ENCODE data around the gene ZNF275. TPM values are rescaled to one million over a fixed set of nuclear protein-coding genes. Genes with fewer than 3 reads are reported as not detected.
"Not testable (repeated sequence)": the region's sequence is repeated elsewhere in the genome, so short reads cannot be mapped to it uniquely, and the experiment has no call there.

The ZNF275 gene
- polyA plus RNA-seq, 4 donors = 1.1 to 9.0 (median 2.3) TPM

- Histone ChIP-seq H3K36me3 (ENCODE audit: control insufficient read depth in 3 of 3, insufficient read depth in 2 of 3, low read depth in 1 of 3, low read length in 3 of 3) (no peaks in the 10 kb centered on the region), H3K27ac (ENCODE audit: low read depth in 1 of 3, low read length in 2 of 3) (peak overlapping the region in 1 of 3 donors; percentile 43), H3K4me3 (ENCODE audit: low read depth in 1 of 3, low read length in 3 of 3) (no peak overlapping the region), H3K9me3 (ENCODE audit: control insufficient read depth in 2 of 2, insufficient read depth in 1 of 2, low read depth in 1 of 2, low read length in 1 of 2) (no peaks in the 10 kb centered on the region), H3K27me3 (ENCODE audit: control insufficient read depth in 3 of 3, insufficient read depth in 3 of 3, low read length in 3 of 3) (no peaks in the 10 kb centered on the region), H3K4me1 (ENCODE audit: control insufficient read depth in 3 of 3, insufficient read depth in 2 of 3, low read depth in 1 of 3, low read length in 2 of 3) (no peaks in the 10 kb centered on the region)
- DNase-seq (no peak), FAIRE-seq (no peak)
- WGBS, 3 donors = 87 to 93% (median 90%) methylated on average over 3 of the region's 3 CpGs
These were observed 48.9 kb downstream of the ZNF275 start for GRCh38 chrX:153382563-153383482.

- no peaks in the 10 kb centered on the region for H3K9me3 ChIP-seq (ENCODE audit: control insufficient read depth in 2 of 2, insufficient read depth in 1 of 2, low read depth in 1 of 2, low read length in 1 of 2)
- no peaks in the 10 kb centered on the region for H3K36me3 ChIP-seq (ENCODE audit: control insufficient read depth in 3 of 3, insufficient read depth in 2 of 3, low read depth in 1 of 3, low read length in 3 of 3)
- DNase-seq = no peak
- H3K4me3 ChIP-seq (ENCODE audit: low read depth in 1 of 3, low read length in 3 of 3) = no peak overlapping the region
- no peaks in the 10 kb centered on the region for H3K4me1 ChIP-seq (ENCODE audit: control insufficient read depth in 3 of 3, insufficient read depth in 2 of 3, low read depth in 1 of 3, low read length in 2 of 3)
- no peak overlapping the region for H3K27ac ChIP-seq (ENCODE audit: low read depth in 1 of 3, low read length in 2 of 3)
- 76 to 84% (median 84%) methylated on average over 6 of the region's 6 CpGs for WGBS, 3 donors
- FAIRE-seq = no peak
- H3K27me3 ChIP-seq (ENCODE audit: control insufficient read depth in 3 of 3, insufficient read depth in 3 of 3, low read length in 3 of 3) = no peaks in the 10 kb centered on the region
These were observed 50.4 kb downstream of the ZNF275 start for GRCh38 chrX:153384390-153384789.

GRCh38 chrX:153384973-153385372 lies 51.0 kb downstream of the ZNF275 start:
- not testable (repeated sequence) for H3K27ac ChIP-seq (ENCODE audit: low read depth in 1 of 3, low read length in 2 of 3); H3K9me3 ChIP-seq (ENCODE audit: control insufficient read depth in 2 of 2, insufficient read depth in 1 of 2, low read depth in 1 of 2, low read length in 1 of 2); FAIRE-seq; H3K36me3 ChIP-seq (ENCODE audit: control insufficient read depth in 3 of 3, insufficient read depth in 2 of 3, low read depth in 1 of 3, low read length in 3 of 3); DNase-seq; H3K4me1 ChIP-seq (ENCODE audit: control insufficient read depth in 3 of 3, insufficient read depth in 2 of 3, low read depth in 1 of 3, low read length in 2 of 3); H3K27me3 ChIP-seq (ENCODE audit: control insufficient read depth in 3 of 3, insufficient read depth in 3 of 3, low read length in 3 of 3); H3K4me3 ChIP-seq (ENCODE audit: low read depth in 1 of 3, low read length in 3 of 3)
- WGBS, 3 donors = 42 to 71% (median 48%) methylated on average over 2 of the region's 2 CpGs

- H3K9me3 ChIP-seq (ENCODE audit: control insufficient read depth in 2 of 2, insufficient read depth in 1 of 2, low read depth in 1 of 2, low read length in 1 of 2) = no peaks in the 10 kb centered on the region
- no peak overlapping the region for H3K4me3 ChIP-seq (ENCODE audit: low read depth in 1 of 3, low read length in 3 of 3)
- H3K4me1 ChIP-seq (ENCODE audit: control insufficient read depth in 3 of 3, insufficient read depth in 2 of 3, low read depth in 1 of 3, low read length in 2 of 3) = no peaks in the 10 kb centered on the region
- H3K27me3 ChIP-seq (ENCODE audit: control insufficient read depth in 3 of 3, insufficient read depth in 3 of 3, low read length in 3 of 3) = no peaks in the 10 kb centered on the region
- no peaks in the 10 kb centered on the region for H3K36me3 ChIP-seq (ENCODE audit: control insufficient read depth in 3 of 3, insufficient read depth in 2 of 3, low read depth in 1 of 3, low read length in 3 of 3)
- FAIRE-seq = no peak
- WGBS, 3 donors = 77 to 81% (median 77%) methylated on average over 5 of the region's 5 CpGs
- no peak for DNase-seq
- H3K27ac ChIP-seq (ENCODE audit: low read depth in 1 of 3, low read length in 2 of 3) = no peak overlapping the region
These were observed 52.1 kb downstream of the ZNF275 start for GRCh38 chrX:153386097-153386496.

GRCh38 chrX:153387345-153387744 lies 53.4 kb downstream of the ZNF275 start:
- WGBS, 3 donors = 59 to 79% (median 70%) methylated on average over 5 of the region's 5 CpGs
- Histone ChIP-seq H3K9me3 (ENCODE audit: control insufficient read depth in 2 of 2, insufficient read depth in 1 of 2, low read depth in 1 of 2, low read length in 1 of 2) (no peaks in the 10 kb centered on the region), H3K27ac (ENCODE audit: low read depth in 1 of 3, low read length in 2 of 3) (no peak overlapping the region), H3K4me3 (ENCODE audit: low read depth in 1 of 3, low read length in 3 of 3) (no peak overlapping the region), H3K27me3 (ENCODE audit: control insufficient read depth in 3 of 3, insufficient read depth in 3 of 3, low read length in 3 of 3) (no peaks in the 10 kb centered on the region), H3K36me3 (ENCODE audit: control insufficient read depth in 3 of 3, insufficient read depth in 2 of 3, low read depth in 1 of 3, low read length in 3 of 3) (no peaks in the 10 kb centered on the region), H3K4me1 (ENCODE audit: control insufficient read depth in 3 of 3, insufficient read depth in 2 of 3, low read depth in 1 of 3, low read length in 2 of 3) (no peaks in the 10 kb centered on the region)
- no peak for DNase-seq
- no peak for FAIRE-seq

GRCh38 chrX:153387987-153388721 lies 54.2 kb downstream of the ZNF275 start:
- Histone ChIP-seq H3K27ac (ENCODE audit: low read depth in 1 of 3, low read length in 2 of 3) (no peak overlapping the region), H3K4me1 (ENCODE audit: control insufficient read depth in 3 of 3, insufficient read depth in 2 of 3, low read depth in 1 of 3, low read length in 2 of 3) (no peaks in the 10 kb centered on the region), H3K27me3 (ENCODE audit: control insufficient read depth in 3 of 3, insufficient read depth in 3 of 3, low read length in 3 of 3) (no peaks in the 10 kb centered on the region), H3K4me3 (ENCODE audit: low read depth in 1 of 3, low read length in 3 of 3) (no peak overlapping the region), H3K9me3 (ENCODE audit: control insufficient read depth in 2 of 2, insufficient read depth in 1 of 2, low read depth in 1 of 2, low read length in 1 of 2) (no peaks in the 10 kb centered on the region), H3K36me3 (ENCODE audit: control insufficient read depth in 3 of 3, insufficient read depth in 2 of 3, low read depth in 1 of 3, low read length in 3 of 3) (no peaks in the 10 kb centered on the region)
- WGBS, 3 donors = 77 to 83% (median 78%) methylated on average over 9 to 10 of the region's 10 CpGs
- FAIRE-seq (no peak), DNase-seq (no peak)

GRCh38 chrX:153388722-153389459 lies 54.9 kb downstream of the ZNF275 start:
- Histone ChIP-seq H3K27me3 (ENCODE audit: control insufficient read depth in 3 of 3, insufficient read depth in 3 of 3, low read length in 3 of 3) (no peaks in the 10 kb centered on the region), H3K4me1 (ENCODE audit: control insufficient read depth in 3 of 3, insufficient read depth in 2 of 3, low read depth in 1 of 3, low read length in 2 of 3) (no peaks in the 10 kb centered on the region), H3K27ac (ENCODE audit: low read depth in 1 of 3, low read length in 2 of 3) (no peak overlapping the region), H3K4me3 (ENCODE audit: low read depth in 1 of 3, low read length in 3 of 3) (no peak overlapping the region), H3K36me3 (ENCODE audit: control insufficient read depth in 3 of 3, insufficient read depth in 2 of 3, low read depth in 1 of 3, low read length in 3 of 3) (no peaks in the 10 kb centered on the region), H3K9me3 (ENCODE audit: control insufficient read depth in 2 of 2, insufficient read depth in 1 of 2, low read depth in 1 of 2, low read length in 1 of 2) (no peaks in the 10 kb centered on the region)
- FAIRE-seq = no peak
- WGBS, 3 donors = 82 to 86% (median 83%) methylated on average over 12 to 14 of the region's 14 CpGs
- no peak for DNase-seq

GRCh38 chrX:153389460-153389768 lies 55.5 kb downstream of the ZNF275 start:
- not testable (repeated sequence) for H3K27me3 ChIP-seq (ENCODE audit: control insufficient read depth in 3 of 3, insufficient read depth in 3 of 3, low read length in 3 of 3); H3K4me3 ChIP-seq (ENCODE audit: low read depth in 1 of 3, low read length in 3 of 3); H3K27ac ChIP-seq (ENCODE audit: low read depth in 1 of 3, low read length in 2 of 3); H3K4me1 ChIP-seq (ENCODE audit: control insufficient read depth in 3 of 3, insufficient read depth in 2 of 3, low read depth in 1 of 3, low read length in 2 of 3); H3K36me3 ChIP-seq (ENCODE audit: control insufficient read depth in 3 of 3, insufficient read depth in 2 of 3, low read depth in 1 of 3, low read length in 3 of 3); H3K9me3 ChIP-seq (ENCODE audit: control insufficient read depth in 2 of 2, insufficient read depth in 1 of 2, low read depth in 1 of 2, low read length in 1 of 2); FAIRE-seq; DNase-seq
- WGBS, 3 donors = 97 to 100% (median 98%) methylated on average over 2 to 6 of the region's 6 CpGs
